ENCODE measurements around the gene PRPF39. TPM values are rescaled to one million over a fixed set of nuclear protein-coding genes. Genes with fewer than 3 reads are reported as not detected.

The PRPF39 gene
- 10 to 100 TPM; 80.7 to 85.6 TPM for total RNA-seq
- 10 to 100 TPM in 1 of 2 donors, 1 to 10 TPM in 1; 8.1 to 12.1 TPM for polyA plus RNA-seq

GRCh38 chr14:45083976-45084722, at the start of gene PRPF39:
PRPF39 (plus strand) TSS chr14:45084116; CDS start chr14:45095240, 11,124 bp downstream.
- H3K4me1 ChIP-seq (ENCODE audit: insufficient read depth, low read length): peaks cover 55% of the 10 kb centered on the region
- H3K27me3 ChIP-seq (ENCODE audit: insufficient read depth, low read length): no peaks in the 10 kb centered on the region
- H3K4me1 Mint-ChIP-seq: peaks cover 35 to 59% (median 48%) of the 10 kb centered on the region in 4 donors
- ChIA-PET CTCF (ENCODE audit: partially characterized antibody) (no interaction called here), POLR2A (ENCODE audit: partially characterized antibody) (interaction anchor here (0.7 to 4.4 kb wide), 7 partner anchors 47 to 186 kb away, joined by 3 to 28 read pairs (median 4); partner anchors contain the start of genes FANCM, FKBP3, KLHL28 and MIS18BP1)
- H3K4me3 Mint-ChIP-seq: peak within 1 kb of the TSS; percentile 95 to 99 (median 97)
- no peaks in the 10 kb centered on the region for H3K27me3 Mint-ChIP-seq
- H3K27ac Mint-ChIP-seq: peak within 1 kb of the TSS; percentile 92 to 97 (median 95)
- peak within 1 kb of the TSS; percentile 69 to 98 for H3K4me3 ChIP-seq (ENCODE audit: low read length in 2 of 2)
- H3K9me3 ChIP-seq (ENCODE audit: control insufficient read depth in 1 of 2, low read length in 2 of 2): no peaks in the 10 kb centered on the region
- H3K36me3 ChIP-seq (ENCODE audit: insufficient read depth, low read length): no peaks in the 10 kb centered on the region
- intact Hi-C loops (cut with micrococcal nuclease): loop anchor here (1.0 to 2.0 kb wide), 5 partner anchors 19 to 187 kb away; partner anchors contain the start of genes FKBP3, MIS18BP1 and TOGARAM1
- H3K27ac ChIP-seq (ENCODE audit: low read depth, low read length): peak within 1 kb of the TSS; percentile 86
- peaks cover 0 to 2% (median 0%) of the 10 kb centered on the region in 8 donors for H3K9me3 Mint-ChIP-seq
- H3K36me3 Mint-ChIP-seq: peaks cover 0 to 9% of the 10 kb centered on the region in 2 donors
- peak; percentile 93 to 94 (median 94) for DNase-seq

GRCh38 chr14:45034730-45035129, 49.2 kb upstream of the PRPF39 start:
- H3K4me3 ChIP-seq (ENCODE audit: low read length in 2 of 2): no peak overlapping the region
- ChIA-PET POLR2A (ENCODE audit: partially characterized antibody) (no interaction called here), CTCF (ENCODE audit: partially characterized antibody) (no interaction called here)
- Mint-ChIP-seq H3K36me3 (peaks cover 38 to 46% of the 10 kb centered on the region in 2 donors), H3K9me3 (no peaks in the 10 kb centered on the region), H3K4me3 (no peak overlapping the region), H3K27me3 (no peaks in the 10 kb centered on the region), H3K27ac (no peak overlapping the region), H3K4me1 (no peaks in the 10 kb centered on the region)
- H3K27ac ChIP-seq (ENCODE audit: low read depth, low read length): no peak overlapping the region
- H3K9me3 ChIP-seq (ENCODE audit: control insufficient read depth in 1 of 2, low read length in 2 of 2): no peaks in the 10 kb centered on the region
- H3K36me3 ChIP-seq (ENCODE audit: insufficient read depth, low read length): no peaks in the 10 kb centered on the region
- intact Hi-C loops (cut with micrococcal nuclease): no loop called here
- no peak for DNase-seq
- H3K27me3 ChIP-seq (ENCODE audit: insufficient read depth, low read length): no peaks in the 10 kb centered on the region
- H3K4me1 ChIP-seq (ENCODE audit: insufficient read depth, low read length): no peaks in the 10 kb centered on the region

- no peaks in the 10 kb centered on the region for H3K36me3 ChIP-seq (ENCODE audit: insufficient read depth, low read length)
- POLR2A ChIA-PET (ENCODE audit: partially characterized antibody): no interaction called here
- H3K4me1 ChIP-seq (ENCODE audit: insufficient read depth, low read length): no peaks in the 10 kb centered on the region
- no peaks in the 10 kb centered on the region for H3K9me3 ChIP-seq (ENCODE audit: control insufficient read depth in 1 of 2, low read length in 2 of 2)
- H3K4me1 Mint-ChIP-seq: peaks cover 0 to 1% (median 0%) of the 10 kb centered on the region in 4 donors
- no peak overlapping the region for H3K27ac Mint-ChIP-seq
- CTCF ChIA-PET (ENCODE audit: partially characterized antibody): no interaction called here
- H3K36me3 Mint-ChIP-seq: peaks cover 32 to 47% of the 10 kb centered on the region in 2 donors
- intact Hi-C loops (cut with micrococcal nuclease): no loop called here
- DNase-seq: no peak
- H3K27me3 Mint-ChIP-seq: no peaks in the 10 kb centered on the region
- H3K27ac ChIP-seq (ENCODE audit: low read depth, low read length): no peak overlapping the region
- H3K4me3 Mint-ChIP-seq: peak overlapping the region in 1 of 8 donors; percentile 41
- no peaks in the 10 kb centered on the region for H3K27me3 ChIP-seq (ENCODE audit: insufficient read depth, low read length)
- no peaks in the 10 kb centered on the region for H3K9me3 Mint-ChIP-seq
- no peak overlapping the region for H3K4me3 ChIP-seq (ENCODE audit: low read length in 2 of 2)
These were observed 45.7 kb upstream of the PRPF39 start for GRCh38 chr14:45038256-45038655.

- H3K36me3 ChIP-seq (ENCODE audit: insufficient read depth, low read length): no peaks in the 10 kb centered on the region
- Mint-ChIP-seq H3K9me3 (no peaks in the 10 kb centered on the region), H3K4me3 (no peak overlapping the region), H3K4me1 (peaks cover 0 to 1% (median 0%) of the 10 kb centered on the region in 4 donors), H3K27ac (no peak overlapping the region), H3K36me3 (peaks cover 30 to 42% of the 10 kb centered on the region in 2 donors), H3K27me3 (no peaks in the 10 kb centered on the region)
- ChIA-PET CTCF (ENCODE audit: partially characterized antibody) (no interaction called here), POLR2A (ENCODE audit: partially characterized antibody) (no interaction called here)
- intact Hi-C loops (cut with micrococcal nuclease): no loop called here
- no peaks in the 10 kb centered on the region for H3K4me1 ChIP-seq (ENCODE audit: insufficient read depth, low read length)
- no peaks in the 10 kb centered on the region for H3K9me3 ChIP-seq (ENCODE audit: control insufficient read depth in 1 of 2, low read length in 2 of 2)
- DNase-seq: no peak
- H3K27me3 ChIP-seq (ENCODE audit: insufficient read depth, low read length): no peaks in the 10 kb centered on the region
- H3K4me3 ChIP-seq (ENCODE audit: low read length in 2 of 2): no peak overlapping the region
- no peak overlapping the region for H3K27ac ChIP-seq (ENCODE audit: low read depth, low read length)
These were observed 45.1 kb upstream of the PRPF39 start for GRCh38 chr14:45038865-45039264.

- H3K9me3 ChIP-seq (ENCODE audit: control insufficient read depth in 1 of 2, low read length in 2 of 2): no peaks in the 10 kb centered on the region
- H3K27ac ChIP-seq (ENCODE audit: low read depth, low read length): no peak overlapping the region
- no peaks in the 10 kb centered on the region for H3K4me1 ChIP-seq (ENCODE audit: insufficient read depth, low read length)
- CTCF ChIA-PET (ENCODE audit: partially characterized antibody): no interaction called here
- no peaks in the 10 kb centered on the region for H3K36me3 ChIP-seq (ENCODE audit: insufficient read depth, low read length)
- Mint-ChIP-seq H3K27me3 (no peaks in the 10 kb centered on the region), H3K36me3 (peaks cover 30 to 36% of the 10 kb centered on the region in 2 donors), H3K9me3 (no peaks in the 10 kb centered on the region), H3K4me3 (no peak overlapping the region), H3K27ac (no peak overlapping the region), H3K4me1 (peaks cover 0 to 1% (median 0%) of the 10 kb centered on the region in 4 donors)
- intact Hi-C loops (cut with micrococcal nuclease): no loop called here
- H3K4me3 ChIP-seq (ENCODE audit: low read length in 2 of 2): no peak overlapping the region
- POLR2A ChIA-PET (ENCODE audit: partially characterized antibody): no interaction called here
- DNase-seq: no peak
- no peaks in the 10 kb centered on the region for H3K27me3 ChIP-seq (ENCODE audit: insufficient read depth, low read length)
These were observed 44.5 kb upstream of the PRPF39 start for GRCh38 chr14:45039390-45039789.

- CTCF ChIA-PET (ENCODE audit: partially characterized antibody): no interaction called here
- DNase-seq: no peak
- Mint-ChIP-seq H3K9me3 (no peaks in the 10 kb centered on the region), H3K4me1 (peaks cover 0 to 1% (median 0%) of the 10 kb centered on the region in 4 donors), H3K27ac (no peak overlapping the region), H3K36me3 (peaks cover 24 to 26% of the 10 kb centered on the region in 2 donors), H3K4me3 (no peak overlapping the region), H3K27me3 (no peaks in the 10 kb centered on the region)
- Histone ChIP-seq H3K36me3 (ENCODE audit: insufficient read depth, low read length) (no peaks in the 10 kb centered on the region), H3K4me1 (ENCODE audit: insufficient read depth, low read length) (no peaks in the 10 kb centered on the region), H3K27ac (ENCODE audit: low read depth, low read length) (no peak overlapping the region), H3K4me3 (ENCODE audit: low read length in 2 of 2) (no peak overlapping the region), H3K9me3 (ENCODE audit: control insufficient read depth in 1 of 2, low read length in 2 of 2) (no peaks in the 10 kb centered on the region), H3K27me3 (ENCODE audit: insufficient read depth, low read length) (no peaks in the 10 kb centered on the region)
- intact Hi-C loops (cut with micrococcal nuclease): no loop called here
- POLR2A ChIA-PET (ENCODE audit: partially characterized antibody): no interaction called here
These were observed 42.3 kb upstream of the PRPF39 start for GRCh38 chr14:45041641-45042040.

- Histone ChIP-seq H3K27ac (ENCODE audit: low read depth, low read length) (no peak overlapping the region), H3K9me3 (ENCODE audit: control insufficient read depth in 1 of 2, low read length in 2 of 2) (no peaks in the 10 kb centered on the region), H3K27me3 (ENCODE audit: insufficient read depth, low read length) (no peaks in the 10 kb centered on the region), H3K4me1 (ENCODE audit: insufficient read depth, low read length) (no peaks in the 10 kb centered on the region), H3K4me3 (ENCODE audit: low read length in 2 of 2) (no peak overlapping the region), H3K36me3 (ENCODE audit: insufficient read depth, low read length) (no peaks in the 10 kb centered on the region)
- H3K4me1 Mint-ChIP-seq: peaks cover 0 to 1% (median 0%) of the 10 kb centered on the region in 4 donors
- H3K9me3 Mint-ChIP-seq: no peaks in the 10 kb centered on the region
- ChIA-PET POLR2A (ENCODE audit: partially characterized antibody) (no interaction called here), CTCF (ENCODE audit: partially characterized antibody) (no interaction called here)
- intact Hi-C loops (cut with micrococcal nuclease): no loop called here
- DNase-seq: no peak
- no peak overlapping the region for H3K4me3 Mint-ChIP-seq
- H3K36me3 Mint-ChIP-seq: peaks cover 15 to 16% of the 10 kb centered on the region in 2 donors
- H3K27ac Mint-ChIP-seq: no peak overlapping the region
- H3K27me3 Mint-ChIP-seq: no peaks in the 10 kb centered on the region
These were observed 39.3 kb upstream of the PRPF39 start for GRCh38 chr14:45044638-45045037.

Data from CD4-positive, alpha-beta memory T cell (primary cell).